HepG2 (cell line): Measurements from ENCODE around the gene LMF2. TPM values are rescaled to one million over a fixed set of nuclear protein-coding genes. Genes with fewer than 3 reads are reported as not detected.

ENCODE experiments used
- AHR ChIP-seq: IDR thresholded peaks from 2 replicates; pipeline ENCODE4 v1.6.1; 2018; ENCODE audit warnings: missing genetic modification reagents, missing compliant biosample characterization
- ATRX ChIP-seq: sonication (generic); formaldehyde crosslinking; IDR thresholded peaks from 2 replicates; pipeline ENCODE4 v1.4.0; 2020; ENCODE audit warnings: missing genetic modification reagents, borderline replicate concordance
- CCDC6 ChIP-seq: sonication (generic); formaldehyde crosslinking; IDR thresholded peaks from 2 replicates; pipeline ENCODE4 v1.8.1; 2022; ENCODE audit warnings: mild to moderate bottlenecking, missing genetic modification reagents, moderate library complexity
- CENPT ChIP-seq: sonication (generic); formaldehyde crosslinking; IDR thresholded peaks from 2 replicates; pipeline ENCODE4 v1.8.0; 2022; ENCODE audit warnings: low read depth, mild to moderate bottlenecking, moderate library complexity, missing genetic modification reagents
- GATAD1 ChIP-seq: IDR thresholded peaks from 2 replicates; pipeline ENCODE4 v1.6.1; 2016; ENCODE audit warnings: missing genetic modification reagents, missing compliant biosample characterization
- KLF13 ChIP-seq: sonication (generic); formaldehyde crosslinking; IDR thresholded peaks from 2 replicates; pipeline ENCODE4 v1.4.0; 2020; ENCODE audit warnings: mild to moderate bottlenecking, missing genetic modification reagents
- KMT2A ChIP-seq: sonication (generic); formaldehyde crosslinking; IDR thresholded peaks from 2 replicates; pipeline ENCODE4 v1.4.0; 2020; ENCODE audit warnings: missing genetic modification reagents
- NFE2L2 ChIP-seq: fragments of 150-350 bp; IDR thresholded peaks from 2 replicates; pipeline ENCODE4 v1.6.1; 2014; ENCODE audit warnings: low read length
- PHF8 ChIP-seq: sonication (generic); formaldehyde crosslinking; IDR thresholded peaks from 2 replicates; pipeline ENCODE4 v1.5.0; 2020; ENCODE audit warnings: missing genetic modification reagents
- TARDBP ChIP-seq: sonication (generic); formaldehyde crosslinking; IDR thresholded peaks from 2 replicates; pipeline ENCODE4 v1.8.0; 2022; ENCODE audit warnings: mild to moderate bottlenecking, missing genetic modification reagents
- UBTF ChIP-seq: sonication (generic); formaldehyde crosslinking; IDR thresholded peaks from 2 replicates; pipeline ENCODE4 v1.4.0; 2020; ENCODE audit warnings: mild to moderate bottlenecking, missing genetic modification reagents
- ZBTB8A ChIP-seq: sonication (generic); formaldehyde crosslinking; IDR thresholded peaks from 2 replicates; pipeline ENCODE4 v1.4.0; 2020; ENCODE audit warnings: mild to moderate bottlenecking, low read depth, missing genetic modification reagents, borderline replicate concordance
- ZNF124 ChIP-seq: sonication (generic); formaldehyde crosslinking; IDR thresholded peaks from 2 replicates; pipeline ENCODE4 v1.4.0; 2020; ENCODE audit warnings: missing genetic modification reagents
- ZNF253 ChIP-seq: sonication (generic); formaldehyde crosslinking; IDR thresholded peaks from 2 replicates; pipeline ENCODE4 v1.8.0; 2022; ENCODE audit warnings: mild to moderate bottlenecking, missing genetic modification reagents, borderline replicate concordance
- ZNF33A ChIP-seq: sonication (generic); formaldehyde crosslinking; IDR thresholded peaks from 2 replicates; pipeline ENCODE4 v1.5.1; 2020; ENCODE audit warnings: missing genetic modification reagents, mild to moderate bottlenecking, moderate library complexity, borderline replicate concordance
- ZNF460 ChIP-seq: sonication (generic); formaldehyde crosslinking; IDR thresholded peaks from 2 replicates; pipeline ENCODE4 v1.5.1; 2020; ENCODE audit warnings: missing genetic modification reagents, mild to moderate bottlenecking, borderline replicate concordance
- ZNF616 ChIP-seq: sonication (generic); formaldehyde crosslinking; IDR thresholded peaks from 2 replicates; pipeline ENCODE4 v1.5.0; 2020; ENCODE audit warnings: low read depth, mild to moderate bottlenecking, missing genetic modification reagents
- polyA plus RNA-seq, 8 experiments: library from polyadenylated mRNA; depleted of rRNA in 3 of 8; stranded (reverse) in 7 of 8; unstranded in 1 of 8; fragments of >200 nt; fragmentation: Illumina TruSeq in 4 of 8; extraction: Trizol in 4 of 8; gene quantifications; 2 replicates each; pipeline versions ENCODE4 v1.2.1 to v1.2.3, GENCODE V29; 2011 to 2016; ENCODE audit warnings: low read depth in 4 of 8, missing spikeins in 1 of 8, mixed read lengths in 1 of 8; ENCODE audit not compliant: insufficient read depth in 1 of 8
- total RNA-seq, 5 experiments: library from RNA; depleted of rRNA; stranded (reverse); fragments of >200 nt; fragmentation: Illumina TruSeq; extraction: Trizol; gene quantifications; 2 replicates each; pipeline ENCODE4 v1.2.3, GENCODE V29; 2016; ENCODE audit warnings: low read depth in 1 of 5
- TF ChIP-seq, protein P1 (sequence below), 2 experiments: sonication (generic) in 1 of 2; formaldehyde crosslinking in 1 of 2; IDR thresholded peaks; 2 replicates each; pipeline versions ENCODE4 v1.6.1 to v1.9.0; 2014 to 2022; ENCODE audit warnings: antibody characterized with exemption in 1 of 2, borderline replicate concordance in 1 of 2, inconsistent platforms in 1 of 2, low read depth in 1 of 2, missing genetic modification reagents in 1 of 2
- TF ChIP-seq, protein P2 (sequence below): sonication (generic); formaldehyde crosslinking; IDR thresholded peaks from 2 replicates; pipeline ENCODE4 v1.4.0; 2020; ENCODE audit warnings: missing genetic modification reagents; ENCODE audit errors: not compliant biosample characterization
- TF ChIP-seq, protein P3 (sequence below): sonication (generic); formaldehyde crosslinking; IDR thresholded peaks from 2 replicates; pipeline ENCODE4 v1.5.1; 2020; ENCODE audit warnings: missing genetic modification reagents, mild to moderate bottlenecking, borderline replicate concordance

The LMF2 gene
- total and polyA plus RNA-seq, 2 of the 13 experiments (the other 11 are each of a cell fraction or from before 2014, with no cell fraction given): 23.3 to 30.6 TPM

DNA sequence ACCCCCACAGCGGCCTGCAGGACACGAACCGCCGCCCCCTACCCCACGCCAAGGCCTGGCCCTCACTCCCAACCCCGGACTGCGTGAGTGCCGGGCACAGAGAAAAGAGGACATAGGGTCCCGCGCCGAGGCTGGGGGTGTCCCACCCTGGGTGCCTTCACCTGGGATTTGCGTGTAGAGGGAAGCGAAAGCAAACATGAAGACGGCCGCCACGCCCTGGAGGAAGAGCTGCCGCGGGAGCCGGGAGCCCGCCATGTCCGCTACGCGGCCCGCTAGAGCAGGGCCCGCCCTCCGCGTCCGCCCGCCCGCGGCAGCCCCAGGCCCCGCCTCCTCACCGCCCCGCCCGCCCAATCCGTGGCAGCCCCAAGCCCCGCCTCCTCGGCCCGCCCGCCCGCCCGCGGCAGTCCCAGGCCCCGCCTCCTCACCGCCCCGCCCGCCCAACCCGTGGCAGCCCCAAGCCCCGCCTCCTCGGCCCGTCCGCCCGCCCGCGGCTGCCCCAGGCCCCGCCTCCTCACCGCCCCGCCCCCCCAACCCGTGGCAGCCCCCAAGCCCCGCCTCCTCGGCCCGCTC, at the start of gene LMF2 (continued):
- TF ChIP-seq, protein P1, sequence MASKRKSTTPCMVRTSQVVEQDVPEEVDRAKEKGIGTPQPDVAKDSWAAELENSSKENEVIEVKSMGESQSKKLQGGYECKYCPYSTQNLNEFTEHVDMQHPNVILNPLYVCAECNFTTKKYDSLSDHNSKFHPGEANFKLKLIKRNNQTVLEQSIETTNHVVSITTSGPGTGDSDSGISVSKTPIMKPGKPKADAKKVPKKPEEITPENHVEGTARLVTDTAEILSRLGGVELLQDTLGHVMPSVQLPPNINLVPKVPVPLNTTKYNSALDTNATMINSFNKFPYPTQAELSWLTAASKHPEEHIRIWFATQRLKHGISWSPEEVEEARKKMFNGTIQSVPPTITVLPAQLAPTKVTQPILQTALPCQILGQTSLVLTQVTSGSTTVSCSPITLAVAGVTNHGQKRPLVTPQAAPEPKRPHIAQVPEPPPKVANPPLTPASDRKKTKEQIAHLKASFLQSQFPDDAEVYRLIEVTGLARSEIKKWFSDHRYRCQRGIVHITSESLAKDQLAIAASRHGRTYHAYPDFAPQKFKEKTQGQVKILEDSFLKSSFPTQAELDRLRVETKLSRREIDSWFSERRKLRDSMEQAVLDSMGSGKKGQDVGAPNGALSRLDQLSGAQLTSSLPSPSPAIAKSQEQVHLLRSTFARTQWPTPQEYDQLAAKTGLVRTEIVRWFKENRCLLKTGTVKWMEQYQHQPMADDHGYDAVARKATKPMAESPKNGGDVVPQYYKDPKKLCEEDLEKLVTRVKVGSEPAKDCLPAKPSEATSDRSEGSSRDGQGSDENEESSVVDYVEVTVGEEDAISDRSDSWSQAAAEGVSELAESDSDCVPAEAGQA (IDR thresholded peaks at IDR 0.05; ENCODE audit: low read depth): no peak
- TF ChIP-seq, protein P1 (CRISPR knock-in tag; IDR thresholded peaks at IDR 0.05; ENCODE audit: borderline replicate concordance): no peak
- TF ChIP-seq ZBTB8A (CRISPR knock-in tag) (no peak), AHR (no peak), KMT2A (CRISPR knock-in tag) (no peak), NFE2L2 (no peak), ZNF253 (no peak), KLF13 (no peak), ZNF460 (CRISPR knock-in tag) (no peak), CCDC6 (no peak), ZNF616 (CRISPR knock-in tag) (peak; percentile 86), ZNF33A (no peak), ATRX (CRISPR knock-in tag) (no peak), GATAD1 (CRISPR knock-in tag) (0 out of 2 replicates have a peak, but pooled peaks have one; percentile 31), CENPT (CRISPR knock-in tag) (no peak), TARDBP (CRISPR knock-in tag) (no peak), ZNF124 (no peak), PHF8 (CRISPR knock-in tag) (peak; percentile 88), UBTF (peak; percentile 52; the same call in 1 of the 2 replicates)
- TF ChIP-seq, protein P2, sequence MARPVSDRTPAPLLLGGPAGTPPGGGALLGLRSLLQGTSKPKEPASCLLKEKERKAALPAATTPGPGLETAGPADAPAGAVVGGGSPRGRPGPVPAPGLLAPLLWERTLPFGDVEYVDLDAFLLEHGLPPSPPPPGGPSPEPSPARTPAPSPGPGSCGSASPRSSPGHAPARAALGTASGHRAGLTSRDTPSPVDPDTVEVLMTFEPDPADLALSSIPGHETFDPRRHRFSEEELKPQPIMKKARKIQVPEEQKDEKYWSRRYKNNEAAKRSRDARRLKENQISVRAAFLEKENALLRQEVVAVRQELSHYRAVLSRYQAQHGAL (CRISPR knock-in tag): no peak
- TF ChIP-seq, protein P3, sequence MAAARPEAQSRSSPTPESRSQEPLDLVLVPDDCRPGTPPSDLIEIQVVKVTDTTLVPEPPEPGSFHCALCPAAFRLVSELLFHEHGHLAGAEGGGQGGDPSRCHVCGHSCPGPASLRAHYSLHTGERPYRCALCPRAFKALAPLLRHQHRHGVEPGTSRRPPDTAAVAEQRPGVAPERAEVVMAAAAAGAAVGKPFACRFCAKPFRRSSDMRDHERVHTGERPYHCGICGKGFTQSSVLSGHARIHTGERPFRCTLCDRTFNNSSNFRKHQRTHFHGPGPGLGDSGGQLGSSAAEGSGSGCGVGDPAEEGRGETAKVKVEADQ: no peak
